Fibroblast of lung (primary cell): Measurements from ENCODE around the gene NOL12.

Experiments used
- EZH2 ChIP-seq: IDR thresholded peaks from 2 replicates; pipeline ENCODE4 v1.5.1; 2012; ENCODE audit warnings: low read length, control low read depth, mild to moderate bottlenecking; ENCODE audit errors: missing control alignments
- TF ChIP-seq, protein P1 (sequence below), 2 donors: IDR thresholded peaks in 1 of 2; conservative IDR thresholded peaks in 1 of 2; 1 replicate in 1 of 2; 2 replicates in 1 of 2; pipeline ENCODE4 v1.5.1; 2011 to 2012; ENCODE audit warnings: low read length in 2 of 2, control low read depth in 1 of 2, inconsistent platforms in 1 of 2, low read depth in 1 of 2, mild to moderate bottlenecking in 1 of 2

DNA sequence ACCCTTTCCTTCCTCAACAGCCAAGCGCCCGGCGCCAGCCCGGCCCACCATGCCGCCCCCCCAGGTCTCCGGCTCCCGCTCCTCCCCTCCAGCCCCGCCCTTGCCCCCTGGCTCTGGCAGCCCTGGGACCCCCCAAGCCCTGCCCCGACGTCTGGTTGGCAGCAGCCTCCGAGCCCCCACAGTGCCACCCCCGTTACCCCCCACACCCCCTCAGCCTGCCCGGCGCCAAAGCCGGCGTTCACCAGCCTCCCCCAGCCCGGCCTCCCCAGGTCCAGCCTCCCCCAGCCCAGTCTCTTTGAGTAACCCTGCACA lies 30.9 kb upstream of the NOL12 start:
- TF ChIP-seq, protein P1, sequence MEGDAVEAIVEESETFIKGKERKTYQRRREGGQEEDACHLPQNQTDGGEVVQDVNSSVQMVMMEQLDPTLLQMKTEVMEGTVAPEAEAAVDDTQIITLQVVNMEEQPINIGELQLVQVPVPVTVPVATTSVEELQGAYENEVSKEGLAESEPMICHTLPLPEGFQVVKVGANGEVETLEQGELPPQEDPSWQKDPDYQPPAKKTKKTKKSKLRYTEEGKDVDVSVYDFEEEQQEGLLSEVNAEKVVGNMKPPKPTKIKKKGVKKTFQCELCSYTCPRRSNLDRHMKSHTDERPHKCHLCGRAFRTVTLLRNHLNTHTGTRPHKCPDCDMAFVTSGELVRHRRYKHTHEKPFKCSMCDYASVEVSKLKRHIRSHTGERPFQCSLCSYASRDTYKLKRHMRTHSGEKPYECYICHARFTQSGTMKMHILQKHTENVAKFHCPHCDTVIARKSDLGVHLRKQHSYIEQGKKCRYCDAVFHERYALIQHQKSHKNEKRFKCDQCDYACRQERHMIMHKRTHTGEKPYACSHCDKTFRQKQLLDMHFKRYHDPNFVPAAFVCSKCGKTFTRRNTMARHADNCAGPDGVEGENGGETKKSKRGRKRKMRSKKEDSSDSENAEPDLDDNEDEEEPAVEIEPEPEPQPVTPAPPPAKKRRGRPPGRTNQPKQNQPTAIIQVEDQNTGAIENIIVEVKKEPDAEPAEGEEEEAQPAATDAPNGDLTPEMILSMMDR (conservative IDR thresholded peaks at IDR 0.05 in 1 of 2, IDR thresholded peaks at IDR 0.05 in 1 of 2; ENCODE audit: low read depth in 1 of 2, low read length in 2 of 2) = no peak
- TF ChIP-seq EZH2 = no peak
